ENCODE data around the gene PTPRJ.
"Not testable (repeated sequence)": the region's sequence is repeated elsewhere in the genome, so short reads cannot be mapped to it uniquely, and the experiment has no call there.

Gene PTPRJ

DNA sequence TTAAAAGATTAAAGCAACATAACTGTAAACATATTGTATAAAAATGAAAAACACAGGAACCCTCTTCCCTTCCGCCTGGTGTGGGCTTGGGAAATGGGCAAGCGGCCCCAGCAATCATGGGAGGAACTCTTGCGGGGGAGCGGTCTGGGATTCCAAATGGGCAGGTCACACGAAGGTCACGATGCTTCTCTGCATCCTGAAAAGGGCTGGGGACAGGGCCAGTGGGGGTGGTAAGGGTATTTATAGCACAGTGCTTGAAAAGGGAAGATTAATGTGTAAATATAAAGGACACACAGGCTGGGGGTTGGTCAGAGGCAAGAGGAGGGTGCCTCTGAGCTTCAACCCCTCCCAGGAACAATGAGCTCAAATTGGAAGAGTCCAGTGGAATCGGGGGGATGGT is 189.4 kb downstream of the PTPRJ start:
- no peak for DNase-seq

- DNase-seq: no peak
Measured at GRCh38 chr11:48170241-48171233, 190.2 kb downstream of the PTPRJ start.

- no peak for DNase-seq
Measured at GRCh38 chr11:48172818-48173609, 192.7 kb downstream of the PTPRJ start.

- no peak for DNase-seq
Measured at GRCh38 chr11:48177661-48178060, 197.3 kb downstream of the PTPRJ start.

- no peak for DNase-seq
Measured at GRCh38 chr11:48180627-48181026, 200.3 kb downstream of the PTPRJ start.

GRCh38 chr11:48182860-48183526 is 202.6 kb downstream of the PTPRJ start:
- no peak for DNase-seq

- no peak for DNase-seq
Measured at GRCh38 chr11:48184452-48184851, 204.1 kb downstream of the PTPRJ start.

DNA sequence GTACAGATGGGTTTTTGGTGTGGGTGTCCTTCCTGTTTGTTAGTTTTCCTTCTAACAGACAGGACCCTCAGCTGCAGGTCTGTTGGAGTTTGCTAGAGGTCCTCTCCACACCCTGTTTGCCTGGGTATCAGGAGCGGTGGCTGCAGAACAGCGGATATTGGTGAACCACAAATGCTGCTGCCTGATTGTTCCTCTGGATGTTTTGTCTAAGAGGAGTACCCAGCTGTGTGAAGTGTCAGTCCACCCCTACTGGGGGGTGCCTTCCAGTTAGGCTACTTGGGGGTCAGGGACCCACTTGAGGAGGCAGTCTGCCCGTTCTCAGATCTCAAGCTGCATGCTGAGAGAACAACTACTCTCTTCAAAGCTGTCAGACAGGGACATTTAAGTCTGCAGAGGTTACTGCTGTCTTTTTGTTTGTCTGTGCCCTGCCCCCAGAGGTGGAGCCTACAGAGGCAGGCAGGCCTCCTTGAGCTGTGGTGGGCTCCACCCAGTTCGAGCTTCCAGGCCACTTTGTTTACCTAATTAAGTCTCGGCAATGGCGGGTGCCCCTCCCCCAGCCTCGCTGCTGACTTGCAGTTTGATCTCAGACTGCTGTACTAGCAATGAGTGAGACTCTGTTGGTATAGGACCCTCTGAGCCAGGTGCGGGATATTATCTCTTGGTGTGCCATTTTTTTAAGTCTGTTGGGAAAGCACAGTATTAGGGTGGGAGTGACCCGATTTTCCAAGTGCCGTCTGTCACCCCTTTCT is 210.7 kb downstream of the PTPRJ start:
- not testable (repeated sequence) for DNase-seq

DNA sequence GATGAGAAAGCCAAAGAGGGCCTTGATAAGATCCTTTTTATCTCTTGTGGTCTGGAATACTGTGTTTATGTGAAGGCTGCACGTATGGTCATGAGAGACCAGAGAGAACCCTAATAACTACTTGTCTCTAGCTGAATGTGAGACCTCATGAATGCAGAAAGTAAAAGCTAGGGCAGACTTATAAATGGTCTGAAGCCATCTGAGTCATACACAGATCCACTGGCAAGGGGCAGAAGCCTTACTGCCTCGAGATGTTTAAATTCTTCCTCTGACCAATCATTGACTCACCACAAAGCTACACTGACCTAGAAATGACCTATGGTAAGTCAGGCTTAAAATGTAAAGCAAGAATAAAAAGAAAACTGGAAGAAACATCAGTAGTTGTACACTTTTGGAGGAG is 213.5 kb downstream of the PTPRJ start:
- no peak for DNase-seq

DNA sequence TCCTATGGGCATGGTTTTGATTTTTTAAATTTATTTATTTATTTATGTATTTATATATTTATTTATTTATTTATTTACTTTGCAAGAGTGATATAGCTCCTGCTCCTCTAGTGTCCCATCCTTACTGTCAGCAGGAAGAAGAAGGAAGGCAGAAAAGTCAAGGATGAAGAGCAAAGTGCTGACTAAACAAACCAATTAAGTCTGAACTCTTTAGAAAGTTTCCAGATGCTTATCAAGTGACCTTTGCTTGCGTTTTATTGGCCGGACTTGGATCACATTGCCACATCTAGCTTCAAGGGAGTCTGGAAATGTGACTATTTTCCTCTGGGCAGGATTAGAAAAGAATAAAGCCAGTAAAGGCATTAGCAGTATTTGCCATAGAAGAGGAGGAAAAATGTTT is 227.5 kb downstream of the PTPRJ start:
- DNase-seq: no peak

DNA sequence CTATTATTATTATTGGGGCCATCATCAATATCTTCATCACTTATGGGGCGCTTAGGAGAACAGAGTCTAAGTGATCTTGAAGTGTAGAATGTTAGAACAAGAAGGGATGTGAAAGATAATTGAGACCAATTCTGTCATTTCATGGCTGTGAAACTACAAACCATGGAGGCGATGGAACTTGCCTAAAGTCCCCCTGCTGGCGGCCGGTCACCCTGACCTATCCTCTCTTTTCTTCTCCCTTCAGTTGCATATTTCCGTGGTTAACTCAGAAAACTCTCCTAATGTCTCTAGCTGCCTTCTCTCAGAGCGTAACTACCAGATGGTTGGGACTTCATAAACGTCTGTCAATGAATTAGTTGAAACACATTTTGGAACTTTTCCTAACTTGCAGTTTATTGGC is 229.7 kb downstream of the PTPRJ start:
- no peak for DNase-seq

DNA sequence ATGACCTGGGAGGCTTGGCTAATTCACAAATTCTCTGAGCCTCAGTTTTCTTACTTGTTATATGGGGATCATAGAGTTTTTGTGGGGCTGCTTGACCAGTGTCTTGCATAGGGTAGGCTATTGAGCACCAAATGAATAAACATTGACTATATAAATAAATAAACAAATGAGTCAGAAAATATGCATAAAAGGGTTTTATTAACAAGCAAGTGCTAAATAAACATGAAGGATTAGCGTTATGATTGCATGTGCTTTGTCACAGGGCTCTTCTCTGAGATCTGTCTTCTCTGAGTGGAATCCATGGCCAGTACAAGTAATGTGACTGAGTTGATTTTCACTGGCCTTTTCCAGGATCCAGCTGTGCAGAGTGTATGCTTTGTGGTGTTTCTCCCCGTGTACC is 236.2 kb downstream of the PTPRJ start, which contains the start of gene OR4B1:
Gene OR4B1 (plus strand): TSS at position 301 of the 400 bp plus-strand sequence. CDS start 0 bp downstream, at position 301.
- DNase-seq: no peak

Data from cerebellar nuclear complex (tissue), 1 donor.